AG09309 (cell line): Measurements from ENCODE around the gene RHOV.
A peak's percentile ranks its signal among the peaks of the same experiment; 100 is the strongest.

Experiments
- DNase-seq: peaks from one replicate; pipeline ENCODE4 v3.0.0-alpha.2; 2010; ENCODE audit warnings: low read depth
- H3K4me3 ChIP-seq: 2 replicates; pipeline ENCODE4 v1.5.1; 2011; ENCODE audit warnings: mild to moderate bottlenecking, low read depth, low read length, moderate library complexity; ENCODE audit not compliant: control insufficient read depth
- TF ChIP-seq, protein P1 (sequence below): IDR thresholded peaks from 2 replicates; pipeline ENCODE4 v1.5.1; 2011; ENCODE audit warnings: mild to moderate bottlenecking, low read depth, low read length, inconsistent platforms; ENCODE audit not compliant: insufficient read depth, control insufficient read depth; ENCODE audit errors: missing control alignments

RHOV gene

DNA sequence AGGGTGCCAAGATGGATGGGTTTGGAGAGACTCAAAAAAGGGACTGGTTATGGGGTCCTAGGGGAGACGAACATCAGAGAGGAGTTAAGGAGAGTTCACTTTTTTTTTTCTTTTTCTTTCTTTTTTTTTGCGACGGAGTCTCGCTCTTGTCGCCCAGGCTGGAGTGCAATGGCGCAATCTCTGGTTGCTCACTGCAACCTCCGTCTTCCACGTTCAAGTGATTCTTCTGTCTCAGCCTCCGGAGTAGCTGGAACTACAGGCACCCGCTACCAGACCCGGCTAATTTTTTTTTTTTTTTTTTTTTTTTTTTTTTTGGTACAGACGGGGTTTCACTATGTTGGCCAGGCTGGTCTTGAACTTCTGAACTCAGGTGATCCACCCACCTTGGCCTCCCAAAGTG, 29.0 kb downstream of the RHOV start:
- DNase-seq: no peak
- H3K4me3 ChIP-seq: peak overlapping the region; percentile 31
- TF ChIP-seq, protein P1, sequence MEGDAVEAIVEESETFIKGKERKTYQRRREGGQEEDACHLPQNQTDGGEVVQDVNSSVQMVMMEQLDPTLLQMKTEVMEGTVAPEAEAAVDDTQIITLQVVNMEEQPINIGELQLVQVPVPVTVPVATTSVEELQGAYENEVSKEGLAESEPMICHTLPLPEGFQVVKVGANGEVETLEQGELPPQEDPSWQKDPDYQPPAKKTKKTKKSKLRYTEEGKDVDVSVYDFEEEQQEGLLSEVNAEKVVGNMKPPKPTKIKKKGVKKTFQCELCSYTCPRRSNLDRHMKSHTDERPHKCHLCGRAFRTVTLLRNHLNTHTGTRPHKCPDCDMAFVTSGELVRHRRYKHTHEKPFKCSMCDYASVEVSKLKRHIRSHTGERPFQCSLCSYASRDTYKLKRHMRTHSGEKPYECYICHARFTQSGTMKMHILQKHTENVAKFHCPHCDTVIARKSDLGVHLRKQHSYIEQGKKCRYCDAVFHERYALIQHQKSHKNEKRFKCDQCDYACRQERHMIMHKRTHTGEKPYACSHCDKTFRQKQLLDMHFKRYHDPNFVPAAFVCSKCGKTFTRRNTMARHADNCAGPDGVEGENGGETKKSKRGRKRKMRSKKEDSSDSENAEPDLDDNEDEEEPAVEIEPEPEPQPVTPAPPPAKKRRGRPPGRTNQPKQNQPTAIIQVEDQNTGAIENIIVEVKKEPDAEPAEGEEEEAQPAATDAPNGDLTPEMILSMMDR: no peak

DNA sequence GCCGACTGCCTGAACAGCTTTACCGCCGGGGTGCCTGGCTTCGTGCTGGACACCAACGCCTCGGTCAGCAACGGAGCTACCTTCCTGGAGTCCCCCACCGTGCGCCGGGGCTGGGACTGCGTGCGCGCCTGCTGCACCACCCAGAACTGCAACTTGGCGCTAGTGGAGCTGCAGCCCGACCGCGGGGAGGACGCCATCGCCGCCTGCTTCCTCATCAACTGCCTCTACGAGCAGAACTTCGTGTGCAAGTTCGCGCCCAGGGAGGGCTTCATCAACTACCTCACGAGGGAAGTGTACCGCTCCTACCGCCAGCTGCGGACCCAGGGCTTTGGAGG, 29.4 kb downstream of the RHOV start:
- H3K4me3 ChIP-seq: peak overlapping the region; percentile 31

DNA sequence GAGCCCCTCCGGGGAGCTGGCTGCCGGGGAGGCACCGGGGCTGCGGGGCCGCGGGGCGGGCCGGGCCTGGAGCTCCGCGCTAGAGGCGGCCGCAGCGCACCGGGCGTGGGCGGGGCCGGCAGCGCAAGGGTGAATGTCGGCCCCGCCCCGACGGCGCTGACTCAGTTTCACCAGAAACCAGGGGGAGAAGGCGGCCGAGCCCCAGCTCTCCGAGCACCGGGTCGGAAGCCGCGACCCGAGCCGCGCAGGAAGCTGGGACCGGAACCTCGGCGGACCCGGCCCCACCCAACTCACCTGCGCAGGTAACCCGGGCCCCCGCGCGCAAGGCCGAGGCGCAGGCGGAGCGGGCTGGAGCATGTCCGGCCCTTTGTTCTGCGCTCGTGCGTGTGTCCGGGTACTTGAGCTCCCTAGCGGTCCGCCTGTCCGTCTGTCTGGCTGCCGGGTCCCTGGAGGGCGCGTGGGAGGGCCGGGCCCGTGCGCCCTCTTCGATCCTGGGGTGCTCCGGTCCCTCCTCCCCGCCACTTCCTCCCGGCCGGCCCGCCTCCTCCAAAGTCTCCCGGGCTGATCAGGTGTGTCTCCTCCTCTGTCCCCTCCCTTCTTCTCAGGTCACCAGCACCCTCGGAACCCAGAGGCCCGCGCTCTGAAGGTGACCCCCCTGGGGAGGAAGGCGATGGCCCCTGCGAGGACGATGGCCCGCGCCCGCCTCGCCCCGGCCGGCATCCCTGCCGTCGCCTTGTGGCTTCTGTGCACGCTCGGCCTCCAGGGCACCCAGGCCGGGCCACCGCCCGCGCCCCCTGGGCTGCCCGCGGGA, 29.9 kb downstream of the RHOV start, which contains the start of gene SPINT1:
SPINT1 (plus strand) TSS at position 164 of the 811 bp plus-strand sequence; CDS start at position 671, 507 bp downstream.
- no peak for DNase-seq
- peak within 1 kb of the TSS; percentile 31 for H3K4me3 ChIP-seq

More for the DNA sequence above, 29.4 kb downstream of the RHOV start:
- DNase-seq: no peak
- TF ChIP-seq, protein P1: no peak

DNA sequence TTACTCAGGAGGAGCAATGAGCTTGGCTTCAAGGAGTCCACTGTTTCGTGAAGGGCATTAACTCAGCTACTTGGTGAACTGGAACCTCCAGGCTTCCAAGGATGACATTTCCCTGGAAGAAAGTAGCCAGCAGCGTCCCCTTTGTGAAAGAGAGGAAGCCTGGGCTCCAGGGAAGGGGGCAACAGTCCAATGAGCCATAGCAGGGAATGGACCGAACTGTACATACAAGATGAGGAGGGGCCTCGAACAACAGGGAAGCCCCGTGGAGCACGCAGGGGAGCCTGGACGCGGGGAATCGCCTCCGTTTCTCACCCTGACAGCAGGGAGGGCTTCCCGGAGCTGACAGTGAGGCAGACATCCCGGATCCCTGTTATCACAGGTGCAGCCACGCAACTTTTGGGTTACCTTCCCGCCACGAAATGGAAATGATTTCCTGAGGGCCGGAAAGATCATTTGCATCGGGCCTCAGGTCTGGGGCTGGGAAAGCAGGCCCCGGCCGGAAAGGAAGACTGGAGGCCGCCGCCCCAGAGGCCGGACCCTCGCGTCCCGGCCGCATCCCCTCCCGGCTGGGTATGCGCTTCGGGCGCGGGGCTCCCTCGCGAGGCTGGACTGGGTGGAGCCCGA, 30.7 kb downstream of the RHOV start:
- TF ChIP-seq, protein P1: no peak
- no peak for DNase-seq
- no peak overlapping the region for H3K4me3 ChIP-seq

More for the DNA sequence above, 29.9 kb downstream of the RHOV start, which contains the start of gene SPINT1:
- TF ChIP-seq, protein P1: no peak

DNA sequence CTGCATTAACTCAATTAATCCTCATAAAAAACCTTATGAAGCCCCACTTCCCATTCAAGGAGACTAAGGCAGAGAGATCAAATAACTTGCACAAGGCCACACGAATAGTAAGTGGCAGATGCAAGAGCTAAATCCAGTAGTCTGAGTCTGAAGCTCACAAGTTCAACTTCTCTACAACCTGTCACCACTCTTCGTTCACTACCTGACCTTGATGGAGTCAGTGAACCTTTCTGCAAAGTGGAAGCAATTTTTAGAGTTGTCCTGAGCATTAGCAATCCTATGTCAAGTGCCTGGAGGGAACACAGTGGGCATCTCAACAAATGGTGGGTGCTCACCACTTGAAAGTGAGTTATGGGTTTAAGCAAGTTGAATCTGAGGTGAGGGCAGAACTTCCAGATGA, 32.3 kb downstream of the RHOV start:
- no peak for DNase-seq
- TF ChIP-seq, protein P1: no peak
- H3K4me3 ChIP-seq: no peak overlapping the region

DNA sequence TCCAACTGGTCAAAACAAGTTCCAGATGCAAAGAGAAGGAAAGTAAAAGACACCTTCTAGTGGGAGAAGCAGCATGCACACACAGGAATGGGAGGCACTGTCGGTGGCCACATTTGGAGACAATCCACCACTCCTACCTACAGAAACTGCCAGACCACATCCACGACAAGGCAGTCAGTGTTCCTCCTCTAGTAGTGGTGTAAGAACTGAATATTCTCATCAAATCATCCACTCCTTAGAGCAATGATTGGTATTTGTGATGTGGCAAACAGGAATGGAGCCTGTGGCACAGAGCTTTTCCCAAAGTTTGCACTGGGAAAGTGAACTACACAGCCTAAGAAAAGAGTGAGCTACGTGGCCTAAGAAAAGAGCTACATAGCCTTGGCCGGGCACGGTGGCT, 35.3 kb downstream of the RHOV start:
- DNase-seq: no peak
- no peak overlapping the region for H3K4me3 ChIP-seq
- TF ChIP-seq, protein P1: no peak
